GM18502 (cell line): ENCODE data around the gene ATP2A3.

Experiments
- ATAC-seq: cut with Tn5 transposase; IDR thresholded peaks from one replicate; pipeline ENCODE4 v1.9.1; 2021; ENCODE audit warnings: mild to moderate bottlenecking; ENCODE audit not compliant: unreplicated experiment, poor library complexity

Gene ATP2A3

DNA sequence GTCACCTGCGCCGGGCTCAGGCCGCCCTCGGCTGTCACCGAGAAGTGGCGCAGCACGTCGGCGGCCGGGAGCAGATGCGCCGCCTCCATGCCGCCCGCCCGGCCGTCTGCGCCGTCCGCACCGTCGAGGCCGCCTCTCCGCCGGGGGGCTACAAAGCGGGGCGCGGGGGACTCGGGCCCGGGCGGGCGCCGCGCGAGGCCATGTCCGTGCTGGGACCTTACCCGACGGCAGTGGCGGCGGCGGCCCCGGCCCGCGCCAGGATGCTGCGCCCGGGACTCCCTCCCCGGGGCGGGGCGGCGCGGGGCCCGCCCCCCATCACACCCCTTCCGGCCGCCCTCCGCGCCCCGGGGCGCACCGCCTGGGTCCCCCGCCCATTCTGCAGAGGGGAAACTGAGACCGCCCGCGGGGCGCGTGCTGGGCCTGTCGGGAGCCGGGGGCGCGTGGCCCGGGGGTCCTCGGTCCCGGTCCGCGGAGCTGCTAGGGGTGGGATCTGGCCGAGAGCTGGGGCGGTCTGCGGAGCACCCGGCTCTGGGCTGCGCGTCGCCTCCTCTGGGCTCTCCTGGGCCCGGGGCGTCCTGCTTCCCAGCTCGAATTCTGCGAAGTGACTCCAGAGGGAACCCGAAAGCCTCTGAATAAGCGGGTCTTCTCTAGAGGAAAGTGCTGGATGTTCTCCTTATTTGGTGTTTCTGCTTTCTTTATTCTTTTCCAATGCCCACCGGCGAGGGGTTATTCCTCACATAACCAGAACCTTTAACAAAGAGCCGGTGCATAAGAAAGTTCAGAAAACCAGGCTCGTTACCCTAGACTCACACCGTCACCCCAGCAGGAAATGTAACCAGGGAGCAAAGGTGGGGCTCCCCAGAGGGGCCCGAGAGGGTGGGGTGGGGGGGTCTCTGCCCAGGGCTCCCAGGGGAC, at the start of gene ATP2A3:
Gene ATP2A3 (minus strand): TSS at position 235 of the 915 bp plus-strand sequence. CDS start 146 bp downstream, at position 89.
- ATAC-seq, result peak; percentile 39

DNA sequence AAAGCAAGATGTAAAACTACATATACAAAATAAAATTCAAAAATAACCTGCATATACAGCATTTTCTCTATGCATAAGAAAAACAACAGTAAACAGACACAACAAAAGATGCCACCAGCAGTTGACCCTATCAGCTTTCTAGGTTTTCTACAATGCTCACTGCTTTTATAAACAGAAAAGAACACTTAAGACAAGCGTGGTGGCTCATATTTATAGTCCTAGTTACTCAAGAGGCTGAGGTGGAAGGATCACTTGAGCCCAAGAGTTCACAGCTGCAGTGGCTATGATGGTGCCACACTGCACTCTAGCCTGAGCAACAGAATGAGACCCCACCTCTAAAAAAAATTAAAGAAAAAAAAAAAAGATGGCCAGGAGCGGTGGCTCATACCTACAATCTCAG, 46.5 kb upstream of the ATP2A3 start:
- no peak for ATAC-seq

DNA sequence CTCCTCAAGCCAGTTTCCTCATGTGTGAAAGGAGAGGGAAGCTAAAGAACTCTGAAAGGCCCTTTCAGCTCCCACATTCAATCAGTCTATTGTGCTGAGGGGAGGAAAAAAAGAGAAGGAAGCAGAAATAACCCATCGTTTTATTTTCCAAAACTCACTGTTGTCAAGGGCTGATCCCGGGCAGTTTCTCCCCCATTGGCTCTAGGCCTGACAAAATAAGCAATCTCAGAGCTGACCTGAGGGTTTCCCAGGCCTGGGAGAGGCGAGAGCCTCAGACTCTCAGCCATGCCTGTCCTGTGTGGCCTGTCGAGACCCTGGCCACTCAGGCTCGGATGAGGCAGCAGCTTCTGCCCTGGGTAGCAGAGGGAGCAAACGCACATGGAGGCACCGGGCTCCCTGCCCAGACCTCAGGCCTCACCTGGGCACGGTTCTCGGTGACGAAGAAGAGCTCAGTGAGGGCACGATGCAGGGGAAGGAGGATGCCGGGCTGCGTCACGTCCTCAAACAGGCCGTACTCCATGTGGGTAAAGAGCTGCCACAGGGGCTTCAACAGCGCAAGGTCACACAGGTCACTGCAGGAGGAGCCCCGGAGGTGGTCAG, 45.0 kb upstream of the ATP2A3 start:
- no peak for ATAC-seq

DNA sequence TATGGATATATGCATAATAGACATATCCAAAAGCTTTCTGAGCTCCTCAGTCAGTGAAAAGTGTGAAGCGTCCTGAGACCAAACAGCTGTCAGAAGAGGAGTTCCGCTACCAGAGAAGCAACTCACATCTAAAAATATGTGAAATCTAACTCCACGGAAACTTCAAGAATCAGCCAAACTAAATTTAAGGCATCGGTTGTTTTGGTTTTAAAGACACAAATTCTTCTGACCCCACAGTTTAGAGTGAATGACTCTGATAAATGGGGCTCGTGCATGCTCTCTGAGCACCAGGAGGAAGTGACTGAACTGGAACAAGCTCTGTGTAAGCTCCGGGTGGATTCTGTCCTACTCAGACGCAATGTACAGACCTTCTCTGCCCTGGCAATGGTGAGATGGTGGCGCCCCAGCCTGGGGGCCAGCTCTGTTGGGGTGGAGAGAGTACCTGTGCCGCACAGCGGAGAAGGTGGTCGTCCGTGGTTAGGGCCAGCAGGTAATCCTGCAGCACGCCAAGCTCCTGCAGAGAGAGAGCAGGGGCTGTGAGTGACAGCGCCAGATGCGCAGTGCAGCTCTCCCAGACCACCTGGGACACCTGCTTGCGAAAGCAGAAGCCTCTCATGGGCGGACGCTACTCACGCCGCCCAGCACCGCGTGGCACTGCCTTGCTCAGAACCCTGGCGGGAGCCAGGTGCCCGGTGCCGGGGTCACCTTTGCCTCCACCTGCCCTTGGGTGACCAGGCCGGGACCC, 44.4 kb upstream of the ATP2A3 start:
- ATAC-seq, result no peak

DNA sequence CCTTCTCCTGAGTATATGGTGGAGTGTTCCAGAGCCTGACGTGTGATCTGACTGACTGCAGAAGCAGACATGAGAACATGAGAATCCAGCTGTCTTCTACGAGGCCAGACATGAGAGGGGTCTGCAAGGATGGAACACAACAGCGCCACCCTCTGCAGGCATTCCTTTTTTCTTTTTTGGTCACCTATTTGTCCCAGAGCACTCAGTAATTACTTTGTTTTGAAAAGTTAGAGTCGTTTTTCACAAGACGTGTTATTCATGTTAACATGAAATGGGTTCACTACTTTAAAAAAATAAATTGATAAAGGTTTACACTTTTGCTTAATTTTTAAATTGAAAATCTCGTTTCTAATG, 43.8 kb upstream of the ATP2A3 start:
- ATAC-seq, result no peak

DNA sequence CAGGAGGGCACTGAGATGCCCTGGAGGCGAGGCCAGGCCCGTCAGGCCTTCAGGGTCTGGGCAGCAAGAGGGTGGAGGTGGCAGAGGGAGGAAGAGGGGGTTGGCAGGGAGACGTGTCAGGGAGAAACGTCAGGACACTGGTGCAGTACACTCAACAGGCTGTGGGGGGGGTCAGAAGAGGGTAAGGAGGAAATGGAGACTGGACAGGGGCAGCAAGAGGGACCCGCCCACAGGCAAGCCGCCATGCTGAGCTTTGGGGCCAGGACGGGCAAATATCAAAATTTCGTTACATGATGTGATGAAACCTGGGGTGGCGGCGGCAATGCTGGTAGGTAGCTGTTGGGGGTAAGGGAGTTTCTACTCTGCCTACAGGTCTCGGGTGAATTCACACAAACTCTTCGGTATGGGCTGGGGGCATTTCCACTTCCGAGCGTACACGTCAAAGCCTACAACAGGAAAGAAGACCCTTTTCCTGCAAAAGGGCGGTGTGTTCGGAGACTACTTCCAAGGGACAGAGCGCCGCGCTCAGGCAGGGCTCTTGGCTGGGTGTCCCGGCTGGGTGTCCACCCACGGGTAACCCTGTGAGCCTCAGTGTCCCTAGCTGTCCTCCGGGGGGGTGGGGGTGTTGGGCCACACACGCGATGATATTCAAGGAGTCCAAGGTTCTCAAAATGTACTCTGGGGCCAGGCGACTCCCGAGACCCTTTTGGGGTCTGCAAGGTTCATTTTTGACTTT, 43.3 kb upstream of the ATP2A3 start:
- no peak for ATAC-seq

DNA sequence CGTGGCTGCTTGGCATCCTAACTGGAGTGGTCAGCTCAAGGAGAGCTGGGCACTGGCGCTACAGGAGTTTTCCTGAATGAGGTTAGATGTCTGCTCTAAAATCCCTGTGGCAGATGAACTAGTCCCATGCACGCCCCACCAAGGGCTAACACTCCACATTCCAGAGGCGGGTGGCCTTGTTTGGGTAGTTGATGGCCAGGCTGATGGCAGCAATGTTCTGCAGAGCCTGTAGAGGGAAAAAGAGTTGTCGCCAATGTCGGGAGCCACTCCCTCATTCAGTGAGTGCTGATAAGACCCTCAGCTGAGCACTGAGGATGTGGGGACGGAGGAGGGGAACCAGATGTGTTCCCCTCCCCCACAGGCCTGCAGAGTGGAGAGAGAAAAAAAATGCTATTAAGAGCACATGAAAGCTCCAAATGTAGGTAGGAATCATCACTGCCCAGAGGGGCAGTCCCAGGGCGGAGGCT, 42.5 kb upstream of the ATP2A3 start:
- ATAC-seq, result no peak

DNA sequence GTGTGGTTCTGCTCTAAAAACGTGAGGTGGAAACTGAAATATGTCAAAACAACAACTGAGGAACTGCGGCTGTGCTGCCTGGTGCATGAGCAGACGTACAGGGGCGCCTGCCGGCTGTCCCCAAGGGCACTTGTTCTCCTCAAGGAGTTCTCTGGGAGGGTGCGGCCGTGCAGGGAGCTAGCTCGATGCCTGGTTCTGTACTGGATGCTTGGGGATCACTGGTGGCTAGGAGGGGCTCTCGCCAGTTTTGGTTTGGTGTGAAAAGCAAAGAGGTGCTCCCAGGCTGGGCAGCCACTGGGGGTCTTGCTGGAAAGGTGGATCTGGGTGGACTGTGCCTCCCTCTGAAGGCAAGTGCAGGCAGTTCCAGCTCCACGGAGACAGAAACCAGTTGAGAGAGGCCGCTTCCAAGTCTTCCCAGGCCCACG, 41.9 kb upstream of the ATP2A3 start:
- ATAC-seq, result no peak

DNA sequence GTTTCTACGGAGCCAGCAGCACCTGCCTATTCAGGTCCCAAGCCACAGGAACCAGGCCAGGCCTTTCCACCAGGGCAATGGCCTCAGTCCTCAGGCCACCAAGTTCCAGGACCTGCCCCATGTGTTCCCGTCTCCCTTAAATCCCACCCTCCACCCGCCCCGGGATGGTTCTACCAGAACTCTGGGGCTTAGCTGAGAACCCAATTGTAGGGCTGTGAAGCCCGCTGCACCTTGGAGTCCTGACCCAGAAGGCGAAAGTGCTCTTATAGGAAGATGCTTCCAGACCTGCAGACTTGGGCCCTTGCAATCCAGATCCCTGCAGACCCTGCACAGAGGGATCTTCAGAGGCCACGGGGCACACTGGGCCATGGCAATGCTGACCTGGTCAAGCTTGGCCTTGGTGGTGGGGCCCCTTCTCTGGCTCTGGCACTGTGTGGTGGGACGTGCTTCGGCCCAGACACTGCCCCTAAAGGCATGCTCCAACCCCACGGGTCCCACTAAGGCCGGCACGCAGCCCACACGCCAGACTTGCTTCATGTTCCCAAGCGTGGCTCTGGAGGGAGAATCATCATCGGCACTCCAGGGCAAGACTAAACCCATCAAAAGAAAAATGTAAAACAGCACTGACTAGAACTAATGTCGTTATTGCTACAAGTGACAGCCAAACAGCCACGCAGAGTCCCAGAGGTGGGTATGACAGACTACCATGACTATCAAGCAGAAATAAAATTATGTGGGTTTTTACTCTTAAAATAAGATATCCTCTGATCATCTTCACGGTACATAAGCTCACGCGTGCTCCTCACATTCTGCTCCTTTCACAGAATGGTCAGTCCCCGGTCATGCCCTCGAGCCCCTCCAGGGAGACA, 41.3 kb upstream of the ATP2A3 start:
- ATAC-seq, result no peak

DNA sequence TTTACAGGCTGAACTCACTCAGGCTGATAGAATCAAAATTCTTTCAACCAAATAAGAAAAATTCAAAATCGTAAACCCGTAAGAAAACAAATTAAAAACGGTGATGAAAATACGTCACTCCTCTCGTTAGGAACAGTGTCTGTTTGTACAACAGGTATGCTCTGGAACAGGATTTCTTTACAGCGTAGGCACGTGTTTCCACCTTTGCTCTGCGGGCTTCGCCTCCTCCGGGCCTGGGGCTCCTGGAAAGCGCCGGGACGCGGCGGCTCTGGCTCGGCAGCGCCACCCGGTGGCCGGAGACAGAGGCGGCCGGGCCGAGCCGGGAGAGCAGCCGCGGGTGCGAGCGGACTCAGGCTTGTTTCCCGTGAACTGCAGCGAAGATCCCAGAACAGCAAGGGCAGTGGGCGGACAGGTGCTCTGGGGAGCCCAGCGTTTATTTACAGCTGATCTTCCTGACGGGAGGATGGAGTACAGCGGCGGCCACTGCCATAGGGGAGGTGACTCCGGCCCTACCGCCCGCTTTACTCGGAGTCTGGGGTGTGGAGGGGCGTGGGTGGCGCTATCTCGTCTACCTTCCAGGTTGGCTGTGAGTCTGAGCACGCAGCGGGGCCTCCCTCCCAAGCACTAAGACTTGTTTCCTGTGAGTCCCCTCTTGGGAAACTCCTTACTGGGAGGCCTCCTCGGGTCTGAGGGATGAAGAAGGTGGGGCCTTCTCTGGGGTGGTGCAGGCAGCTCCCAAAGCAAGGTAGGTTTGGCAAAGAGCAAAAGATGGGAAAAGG, 40.5 kb upstream of the ATP2A3 start:
- no peak for ATAC-seq

DNA sequence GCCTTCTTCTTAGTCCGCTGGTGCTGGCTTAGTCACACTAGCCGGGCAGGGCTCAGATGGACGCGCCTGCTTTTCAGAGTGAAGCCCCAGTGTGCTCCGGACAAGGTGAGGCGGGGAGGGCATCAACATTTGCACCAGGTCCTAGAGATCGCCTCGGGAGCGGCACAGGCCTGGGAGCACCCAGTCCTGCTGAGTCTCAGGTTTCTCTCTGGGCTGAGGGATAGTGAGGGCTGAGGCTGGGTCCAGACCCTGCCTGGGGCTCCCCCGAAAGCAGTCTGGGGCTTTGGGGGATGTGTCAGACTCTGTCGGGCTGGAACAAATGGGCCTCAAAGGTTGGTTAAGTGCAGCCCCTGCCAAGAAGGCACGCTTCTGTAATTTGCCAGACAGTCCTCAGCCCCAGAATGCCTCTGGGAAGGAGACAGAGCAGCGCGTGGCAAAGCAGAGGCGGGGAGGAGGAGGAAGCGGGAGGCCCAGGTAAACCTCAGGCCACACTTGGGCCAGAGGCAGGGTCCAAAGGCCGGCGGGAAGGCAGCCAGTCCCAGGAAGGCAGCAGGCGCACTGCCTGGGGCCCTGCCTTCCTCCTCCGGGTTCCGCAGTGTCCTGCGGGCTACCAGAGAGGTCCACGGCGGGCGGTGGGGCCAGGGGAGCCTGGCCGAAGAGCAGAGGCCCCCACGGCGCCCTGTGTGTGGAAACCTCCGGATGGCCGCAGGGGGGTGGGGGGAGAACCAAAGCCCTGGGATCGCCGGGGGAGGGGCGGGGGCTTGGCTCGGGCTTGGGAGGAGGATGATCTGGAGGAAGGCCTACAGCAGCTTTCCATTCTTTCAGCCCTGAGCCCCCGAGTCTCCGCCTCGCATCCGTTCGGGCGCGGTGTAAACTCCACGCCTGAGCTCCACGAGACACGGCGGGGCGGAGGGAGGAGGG, 39.5 kb upstream of the ATP2A3 start:
- no peak for ATAC-seq

DNA sequence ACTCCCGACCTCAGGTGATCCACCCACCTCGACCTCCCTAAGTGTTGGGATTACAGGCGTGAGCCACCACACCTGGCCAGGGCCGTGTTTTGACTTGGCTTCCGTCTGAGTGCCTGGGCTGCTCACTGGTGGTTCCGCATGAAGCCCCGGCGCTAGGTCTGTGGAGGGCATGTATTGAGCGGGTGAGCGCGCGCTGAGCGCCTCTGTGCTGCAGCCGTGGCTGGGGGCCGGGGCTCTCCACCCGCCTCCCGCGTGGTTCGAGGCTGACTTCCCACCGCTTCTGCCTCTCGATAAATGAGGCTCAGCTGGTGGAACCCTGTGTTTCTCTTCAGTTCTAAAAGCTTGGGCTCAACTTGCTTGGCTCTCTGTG, 38.9 kb upstream of the ATP2A3 start:
- ATAC-seq, result no peak

DNA sequence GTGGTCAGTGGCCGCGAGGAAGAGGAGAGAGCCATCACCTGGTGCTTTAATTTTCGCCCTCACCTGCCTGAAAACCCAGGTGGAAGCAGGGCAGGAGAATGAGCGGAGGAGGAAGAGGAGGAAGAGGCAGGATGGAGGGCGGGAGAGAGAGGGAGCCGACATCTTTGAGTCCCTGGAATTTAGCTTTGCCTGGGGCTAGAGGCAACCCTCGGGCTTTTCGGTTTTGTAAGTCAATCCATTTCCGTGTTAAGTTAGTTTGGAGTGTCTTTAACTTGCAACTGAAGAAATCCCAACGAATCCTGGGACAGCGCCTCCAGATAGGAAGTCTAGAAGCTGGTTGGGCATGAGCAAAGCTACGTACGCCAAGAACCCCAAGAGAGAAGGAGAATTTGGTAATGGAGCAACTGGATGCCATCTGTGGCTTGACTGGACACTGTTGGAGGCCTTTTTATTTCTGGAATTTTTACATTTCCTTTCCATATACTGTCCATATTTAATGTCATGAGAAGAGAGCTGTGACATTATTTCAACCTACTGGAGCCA, 36.9 kb upstream of the ATP2A3 start:
- no peak for ATAC-seq

DNA sequence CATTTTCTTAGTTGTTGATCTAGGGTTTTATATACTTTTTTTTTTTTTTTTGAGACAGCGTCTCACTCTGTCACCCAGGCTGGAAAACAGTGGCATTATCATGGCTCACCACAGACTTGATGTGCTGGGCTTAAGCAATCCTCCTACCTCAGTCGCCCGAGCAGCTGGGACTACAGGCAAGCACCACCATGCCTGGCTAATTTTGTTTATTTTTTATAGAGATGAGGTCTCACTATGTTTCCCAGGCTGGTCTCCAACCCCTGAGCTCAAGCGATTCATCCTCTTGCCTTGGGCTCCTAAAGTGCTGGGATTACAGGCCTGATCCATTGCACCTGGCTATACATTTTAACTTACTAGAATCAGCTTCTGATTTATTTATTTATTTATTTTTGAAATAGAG, 34.2 kb upstream of the ATP2A3 start:
- no peak for ATAC-seq

DNA sequence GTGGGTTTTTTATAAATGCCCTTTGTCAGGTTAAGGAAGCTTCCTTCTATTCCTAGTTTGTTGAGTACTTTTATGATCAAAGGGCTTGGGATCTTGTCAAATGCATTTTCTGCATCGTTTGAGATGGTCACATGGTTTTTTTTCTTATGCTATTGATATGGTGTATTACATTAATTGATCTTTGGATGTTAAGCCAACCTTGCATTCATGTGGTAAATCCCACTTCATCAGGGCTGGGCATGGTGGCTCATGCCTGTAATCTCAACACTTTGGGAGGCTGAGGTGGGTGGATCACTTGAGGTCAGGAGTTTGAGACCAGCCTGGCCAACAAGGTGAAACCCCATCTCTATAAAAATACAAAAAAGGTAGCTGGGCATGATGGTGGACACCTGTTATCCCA, 30.8 kb upstream of the ATP2A3 start:
- ATAC-seq, result no peak

DNA sequence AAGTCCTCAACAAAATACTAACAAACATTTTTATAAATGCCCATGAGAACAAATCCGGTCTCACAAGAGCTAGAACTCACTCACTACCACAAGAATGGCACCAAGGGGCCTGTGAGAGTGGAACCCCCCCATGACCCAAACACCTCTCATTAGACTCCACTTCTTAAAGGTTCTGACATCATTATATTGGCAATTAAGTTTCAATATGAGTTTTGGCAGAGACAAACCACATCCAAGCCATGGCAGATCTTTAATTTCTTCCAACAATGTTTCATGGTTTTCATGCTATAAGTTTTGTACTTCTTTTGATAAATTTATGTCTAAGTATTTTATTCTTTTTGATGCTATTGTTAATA, 30.0 kb upstream of the ATP2A3 start:
- ATAC-seq, result no peak

DNA sequence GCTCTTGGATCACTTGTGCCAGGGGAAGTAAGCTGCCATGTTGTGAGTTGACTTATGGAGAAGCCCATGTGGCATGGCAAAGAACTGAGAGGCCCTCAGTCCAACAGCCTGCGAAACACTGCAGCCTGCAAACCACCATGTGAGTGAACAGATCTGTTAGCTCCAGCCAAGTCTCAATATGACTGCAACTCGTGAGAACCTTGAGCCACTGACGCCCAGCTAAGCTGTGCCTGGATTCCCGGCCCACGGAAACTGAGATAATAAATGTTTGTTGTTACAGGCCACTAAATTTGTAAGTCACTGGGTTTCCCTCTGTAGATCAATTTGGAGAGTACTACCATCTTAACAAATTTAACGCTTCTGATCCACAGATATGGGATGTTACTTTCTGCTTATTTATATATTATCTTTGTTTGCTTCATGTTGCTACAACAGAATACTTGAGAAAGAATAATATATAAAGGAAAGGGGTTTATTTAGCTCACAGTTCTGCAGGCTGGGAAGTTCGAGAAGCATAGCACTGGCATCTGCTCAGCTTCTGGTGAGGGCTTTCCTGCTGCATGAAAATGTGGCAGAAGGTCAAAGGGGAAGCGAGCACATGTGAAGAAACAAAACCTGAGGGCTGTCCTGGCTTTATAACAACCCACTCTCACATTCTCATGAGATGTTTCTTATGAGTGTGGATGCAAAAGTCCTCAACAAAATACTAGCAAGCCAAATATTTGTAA, 29.4 kb upstream of the ATP2A3 start:
- no peak for ATAC-seq
